ENCODE results near the gene BCL2L11. TPM values are rescaled to one million over a fixed set of nuclear protein-coding genes. Genes with fewer than 3 reads are reported as not detected.

Gene BCL2L11
- total and polyA plus RNA-seq, 2 experiments from 2014 or later, result 12.3 to 25.3 TPM

- Histone ChIP-seq H3K27me3 (no peaks in the 10 kb centered on the region), H3K79me2 (peaks cover 94% of the 10 kb centered on the region), H2AFZ (no peak overlapping the region), H3K9me3 (ENCODE audit: low read depth) (no peaks in the 10 kb centered on the region), H3K36me3 (replicated peaks; ENCODE audit: insufficient read depth, low read depth) (peaks cover 4% of the 10 kb centered on the region), H3K4me3 (no peak overlapping the region), H3K9me2 (replicated peaks; ENCODE audit: insufficient read depth) (no peaks in the 10 kb centered on the region), H3K4me1 (ENCODE audit: insufficient read depth) (no peaks in the 10 kb centered on the region), H3K27ac (no peak overlapping the region), H3K4me2 (no peak overlapping the region), H4K20me1 (ENCODE audit: insufficient read depth, poor library complexity, severe bottlenecking) (peaks cover 93% of the 10 kb centered on the region)
- no peak for DNase-seq (ENCODE audit: low spot score)
- 87% methylated on average over 9 of the region's 9 CpGs for WGBS (ENCODE audit: low lambda C conversion rate, missing lambda C conversion rate)
- TF ChIP-seq EZH2phosphoT487 (IDR thresholded peaks at IDR 0.05; ENCODE audit: low read depth, severe bottlenecking, unreplicated experiment) (no peak), EZH2 (IDR thresholded peaks at IDR 0.05; ENCODE audit: borderline replicate concordance) (no peak), CTCF (IDR thresholded peaks at IDR 0.05; ENCODE audit: poor library complexity) (no peak)
Measured at GRCh38 chr2:111135910-111136297, 15.2 kb downstream of the BCL2L11 start.

- H4K20me1 ChIP-seq (ENCODE audit: insufficient read depth, poor library complexity, severe bottlenecking), result peaks cover 90% of the 10 kb centered on the region
- no peak for DNase-seq (ENCODE audit: low spot score)
Measured at GRCh38 chr2:111138839-111139238, 18.1 kb downstream of the BCL2L11 start.

GRCh38 chr2:111139637-111140317, 19.1 kb downstream of the BCL2L11 start:
- no peaks in the 10 kb centered on the region for H3K4me1 ChIP-seq (ENCODE audit: insufficient read depth)
- H3K79me2 ChIP-seq, result peaks cover 93% of the 10 kb centered on the region
- H3K4me3 ChIP-seq, result no peak overlapping the region
- no peak overlapping the region for H3K4me2 ChIP-seq
- no peak for TF ChIP-seq EZH2phosphoT487 (IDR thresholded peaks at IDR 0.05; ENCODE audit: low read depth, severe bottlenecking, unreplicated experiment)
- no peak for TF ChIP-seq EZH2 (IDR thresholded peaks at IDR 0.05; ENCODE audit: borderline replicate concordance)
- TF ChIP-seq CTCF (IDR thresholded peaks at IDR 0.05; ENCODE audit: poor library complexity), result no peak
- no peak for DNase-seq (ENCODE audit: low spot score)
- no peaks in the 10 kb centered on the region for H3K9me2 ChIP-seq (replicated peaks; ENCODE audit: insufficient read depth)
- no peaks in the 10 kb centered on the region for H3K27me3 ChIP-seq
- H3K36me3 ChIP-seq (replicated peaks; ENCODE audit: insufficient read depth, low read depth), result peaks cover 4% of the 10 kb centered on the region
- no peak overlapping the region for H3K27ac ChIP-seq
- WGBS (ENCODE audit: low lambda C conversion rate, missing lambda C conversion rate), result 79% methylated on average over 12 of the region's 12 CpGs
- H2AFZ ChIP-seq, result no peak overlapping the region
- peaks cover 91% of the 10 kb centered on the region for H4K20me1 ChIP-seq (ENCODE audit: insufficient read depth, poor library complexity, severe bottlenecking)
- no peaks in the 10 kb centered on the region for H3K9me3 ChIP-seq (ENCODE audit: low read depth)

More at GRCh38 chr2:111138839-111139238, 18.1 kb downstream of the BCL2L11 start:
- no peak overlapping the region for H2AFZ ChIP-seq
- H3K4me2 ChIP-seq, result no peak overlapping the region
- WGBS (ENCODE audit: low lambda C conversion rate, missing lambda C conversion rate), result 96% methylated on average over 5 of the region's 5 CpGs
- H3K36me3 ChIP-seq (replicated peaks; ENCODE audit: insufficient read depth, low read depth), result peaks cover 4% of the 10 kb centered on the region
- TF ChIP-seq CTCF (IDR thresholded peaks at IDR 0.05; ENCODE audit: poor library complexity) (no peak), EZH2 (IDR thresholded peaks at IDR 0.05; ENCODE audit: borderline replicate concordance) (no peak), EZH2phosphoT487 (IDR thresholded peaks at IDR 0.05; ENCODE audit: low read depth, severe bottlenecking, unreplicated experiment) (no peak)
- no peak overlapping the region for H3K4me3 ChIP-seq
- H3K4me1 ChIP-seq (ENCODE audit: insufficient read depth), result no peaks in the 10 kb centered on the region
- H3K9me2 ChIP-seq (replicated peaks; ENCODE audit: insufficient read depth), result no peaks in the 10 kb centered on the region
- H3K27me3 ChIP-seq, result no peaks in the 10 kb centered on the region
- H3K79me2 ChIP-seq, result peaks cover 93% of the 10 kb centered on the region
- H3K27ac ChIP-seq, result no peak overlapping the region
- no peaks in the 10 kb centered on the region for H3K9me3 ChIP-seq (ENCODE audit: low read depth)

Data from hepatocyte (in vitro differentiated cells).